Fibroblast of lung (primary cell): ENCODE results near the gene DHODH.

ENCODE experiments used
- CTCF ChIP-seq, 2 donors: IDR thresholded peaks in 1 of 2; conservative IDR thresholded peaks in 1 of 2; 1 replicate in 1 of 2; 2 replicates in 1 of 2; pipeline ENCODE4 v1.5.1; 2011 to 2012; ENCODE audit warnings: low read length in 2 of 2, control low read depth in 1 of 2, inconsistent platforms in 1 of 2, low read depth in 1 of 2, mild to moderate bottlenecking in 1 of 2
- EZH2 ChIP-seq: IDR thresholded peaks from 2 replicates; pipeline ENCODE4 v1.5.1; 2012; ENCODE audit warnings: low read length, control low read depth, mild to moderate bottlenecking; ENCODE audit errors: missing control alignments

- TF ChIP-seq EZH2 = no peak
- TF ChIP-seq CTCF (conservative IDR thresholded peaks at IDR 0.05 in 1 of 2, IDR thresholded peaks at IDR 0.05 in 1 of 2; ENCODE audit: low read depth in 1 of 2, low read length in 2 of 2) = no peak
These were observed 43.3 kb upstream of the DHODH start for GRCh38 chr16:71965223-71965622.
